ENCODE data around the gene TCF7L2.

GRCh38 chr10:113078282-113078907 is 128.3 kb downstream of the TCF7L2 start:
- TF ChIP-seq CTCF (IDR thresholded peaks at IDR 0.05) (no peak), POLR2AphosphoS5 (IDR thresholded peaks at IDR 0.05) (no peak)
